Mesendoderm (in vitro differentiated cells): ENCODE results near the gene CDK14.

ENCODE experiments used
- DNase-seq: peaks from one replicate; pipeline ENCODE4 v3.0.0; 2013
- H2AK5ac ChIP-seq: 2 replicates; pipeline ENCODE4 v1.6.1; 2013; ENCODE audit warnings: low read length, inconsistent platforms
- H2BK120ac ChIP-seq: 2 replicates; pipeline ENCODE4 v1.6.1; 2013; ENCODE audit warnings: low read depth, mild to moderate bottlenecking, low read length, moderate library complexity, mixed read lengths
- H2BK15ac ChIP-seq: replicated peaks from 2 replicates; pipeline ENCODE4 v1.6.1; 2013; ENCODE audit warnings: low read depth, mild to moderate bottlenecking, moderate library complexity
- H2BK5ac ChIP-seq: 2 replicates; pipeline ENCODE4 v1.6.1; 2013; ENCODE audit warnings: low read length, inconsistent platforms
- H3K18ac ChIP-seq: 2 replicates; pipeline ENCODE4 v1.6.1; 2013; ENCODE audit warnings: mild to moderate bottlenecking, low read length, mixed read lengths
- H3K23ac ChIP-seq: one replicate; pipeline ENCODE4 v1.6.1; 2013; ENCODE audit warnings: low read length
- H3K27ac ChIP-seq: 2 replicates; pipeline ENCODE4 v1.5.1; 2013; ENCODE audit warnings: low read depth, mild to moderate bottlenecking, inconsistent platforms, low read length, moderate library complexity
- H3K27me3 ChIP-seq: 2 replicates; pipeline ENCODE4 v1.6.1; 2013; ENCODE audit warnings: low read length, control low read depth, mild to moderate bottlenecking, inconsistent platforms; ENCODE audit not compliant: insufficient read depth, poor library complexity
- H3K36me3 ChIP-seq: 2 replicates; pipeline ENCODE4 v1.6.1; 2013; ENCODE audit warnings: low read length, inconsistent platforms; ENCODE audit not compliant: control insufficient read depth, insufficient read depth
- H3K4ac ChIP-seq: one replicate; pipeline ENCODE4 v1.6.1; 2013; ENCODE audit warnings: low read depth, mild to moderate bottlenecking, low read length, moderate library complexity
- H3K4me1 ChIP-seq: 2 replicates; pipeline ENCODE4 v1.6.1; 2013; ENCODE audit warnings: low read depth, low read length, inconsistent platforms; ENCODE audit not compliant: control insufficient read depth
- H3K4me2 ChIP-seq: 2 replicates; pipeline ENCODE4 v1.6.1; 2013; ENCODE audit warnings: low read length
- H3K4me3 ChIP-seq: 2 replicates; pipeline ENCODE4 v1.5.1; 2013; ENCODE audit warnings: mild to moderate bottlenecking, low read length
- H3K56ac ChIP-seq: one replicate; pipeline ENCODE4 v1.6.1; 2013; ENCODE audit warnings: low read length
- H3K79me1 ChIP-seq: 2 replicates; pipeline ENCODE4 v1.6.1; 2013; ENCODE audit warnings: low read length, inconsistent platforms
- H3K79me2 ChIP-seq: 2 replicates; pipeline ENCODE4 v1.6.1; 2013; ENCODE audit warnings: mild to moderate bottlenecking, low read length; ENCODE audit not compliant: control insufficient read depth, insufficient read depth
- H3K9ac ChIP-seq: 2 replicates; pipeline ENCODE4 v1.6.1; 2013; ENCODE audit warnings: low read length, inconsistent platforms
- H4K5ac ChIP-seq: one replicate; pipeline ENCODE4 v1.6.1; 2013; ENCODE audit warnings: low read length
- H4K8ac ChIP-seq: one replicate; pipeline ENCODE4 v1.6.1; 2013; ENCODE audit warnings: low read depth, mild to moderate bottlenecking, control low read depth, low read length, moderate library complexity
- WGBS: extraction: QIAGEN DNeasy Blood & Tissue Kit; methylation state at CpG from one replicate; pipeline ENCODE4 v1.1.7; 2013; ENCODE audit warnings: low lambda C conversion rate, missing lambda C conversion rate; ENCODE audit not compliant: insufficient coverage; ENCODE audit errors: extremely low coverage; 5-methylcytosine and 5-hydroxymethylcytosine counted together

Gene CDK14

GRCh38 chr7:90839316-90839715 is 243.2 kb downstream of the CDK14 start:
- H4K8ac ChIP-seq = no peak overlapping the region
- no peaks in the 10 kb centered on the region for H3K79me1 ChIP-seq
- no peak overlapping the region for H4K5ac ChIP-seq
- DNase-seq = no peak
- H3K27me3 ChIP-seq = no peaks in the 10 kb centered on the region
- no peak overlapping the region for H3K4me3 ChIP-seq
- H3K79me2 ChIP-seq = no peaks in the 10 kb centered on the region
- H2BK120ac ChIP-seq = no peak overlapping the region
- no peak overlapping the region for H3K18ac ChIP-seq
- no peak overlapping the region for H2AK5ac ChIP-seq
- no peaks in the 10 kb centered on the region for H3K4me1 ChIP-seq
- H3K27ac ChIP-seq = no peak overlapping the region
- no peak overlapping the region for H3K23ac ChIP-seq
- no peak overlapping the region for H3K4ac ChIP-seq
- H2BK15ac ChIP-seq = no peak overlapping the region
- no peak overlapping the region for H3K9ac ChIP-seq
- H3K4me2 ChIP-seq = no peak overlapping the region
- WGBS = no CpG with 5 or more reads among the region's 1 CpG
- H3K56ac ChIP-seq = no peak overlapping the region
- H3K36me3 ChIP-seq = no peaks in the 10 kb centered on the region
- no peak overlapping the region for H2BK5ac ChIP-seq

DNA sequence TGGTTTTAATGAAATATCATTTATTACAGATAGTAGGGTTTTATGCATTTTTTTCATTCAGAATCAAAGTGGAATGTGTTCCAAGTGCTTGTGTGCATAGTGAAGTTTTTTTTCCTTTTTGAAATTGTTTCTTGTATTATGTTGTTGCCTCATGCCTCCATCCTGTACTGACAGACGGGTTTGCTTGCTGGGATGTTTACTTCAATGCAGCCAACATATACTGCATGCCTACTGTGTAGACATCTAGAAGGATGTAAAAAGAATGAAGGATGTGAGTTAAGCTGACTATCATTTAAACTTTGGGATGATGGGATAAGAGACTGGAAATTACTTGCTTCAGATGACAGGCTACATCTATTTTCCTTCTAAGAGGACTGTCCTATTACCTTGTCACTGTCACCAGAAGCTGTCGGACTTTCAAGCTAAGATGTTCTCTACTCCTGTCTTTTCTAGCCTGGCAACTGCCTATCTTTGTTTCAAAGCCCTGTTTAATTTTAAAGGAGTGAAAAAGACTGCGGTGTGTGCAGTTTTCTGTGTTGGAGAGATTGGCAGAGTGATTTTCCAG is 243.7 kb downstream of the CDK14 start:
- no CpG with 5 or more reads among the region's 3 CpGs for WGBS
- Histone ChIP-seq H3K4me3 (no peak overlapping the region), H3K36me3 (no peaks in the 10 kb centered on the region), H3K4me1 (no peaks in the 10 kb centered on the region), H2BK120ac (no peak overlapping the region), H2BK15ac (no peak overlapping the region), H2BK5ac (no peak overlapping the region), H4K8ac (no peak overlapping the region), H3K4me2 (no peak overlapping the region), H2AK5ac (no peak overlapping the region), H3K79me2 (no peaks in the 10 kb centered on the region), H3K4ac (no peak overlapping the region), H3K27me3 (no peaks in the 10 kb centered on the region), H4K5ac (no peak overlapping the region), H3K56ac (no peak overlapping the region), H3K27ac (no peak overlapping the region), H3K9ac (no peak overlapping the region), H3K18ac (no peak overlapping the region), H3K23ac (no peak overlapping the region), H3K79me1 (no peaks in the 10 kb centered on the region)
- no peak for DNase-seq

DNA sequence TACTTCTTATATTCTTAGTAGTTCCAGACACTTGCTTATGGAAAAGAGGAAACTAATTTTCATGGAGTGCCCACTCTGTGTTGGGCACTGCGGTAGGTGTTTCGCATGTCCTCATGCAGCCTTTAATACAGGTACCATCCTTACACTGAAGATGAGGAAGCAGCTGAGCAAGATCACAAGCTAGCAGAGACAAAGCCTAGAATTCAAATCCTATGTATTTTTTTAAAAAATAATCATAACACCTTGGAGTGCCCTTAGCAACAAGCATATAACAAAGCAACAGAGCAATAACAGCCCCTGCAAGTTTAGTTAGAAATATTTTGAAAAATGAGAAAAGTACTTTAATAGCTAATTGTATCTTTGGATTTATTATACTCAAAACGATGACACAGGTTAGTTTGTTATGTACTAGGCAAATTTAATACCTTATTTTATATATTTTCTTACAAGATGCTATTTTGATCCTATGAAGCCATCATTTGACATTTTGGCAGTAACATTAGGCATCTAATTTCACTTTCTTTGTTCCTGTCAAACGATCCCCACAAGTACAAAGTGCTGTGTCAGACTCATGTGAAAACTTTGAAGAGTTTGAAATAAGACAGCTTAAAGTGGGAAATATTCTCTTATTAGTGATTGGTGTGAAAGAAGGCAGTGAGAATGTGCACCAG is 245.8 kb downstream of the CDK14 start:
- no CpG with 5 or more reads among the region's 4 CpGs for WGBS
- no peak for DNase-seq
- H3K56ac ChIP-seq = no peak overlapping the region

GRCh38 chr7:90842430-90842788 is 246.3 kb downstream of the CDK14 start:
- no peak overlapping the region for H4K8ac ChIP-seq
- no peaks in the 10 kb centered on the region for H3K27me3 ChIP-seq
- DNase-seq = no peak
- no peaks in the 10 kb centered on the region for H3K4me1 ChIP-seq
- H2BK5ac ChIP-seq = no peak overlapping the region
- H2BK15ac ChIP-seq = no peak overlapping the region
- H3K18ac ChIP-seq = no peak overlapping the region
- H3K4me2 ChIP-seq = no peak overlapping the region
- no peak overlapping the region for H3K4me3 ChIP-seq
- H3K4ac ChIP-seq = no peak overlapping the region
- H3K36me3 ChIP-seq = no peaks in the 10 kb centered on the region
- no peaks in the 10 kb centered on the region for H3K79me1 ChIP-seq
- H3K23ac ChIP-seq = no peak overlapping the region
- H2BK120ac ChIP-seq = no peak overlapping the region
- WGBS = no CpG with 5 or more reads among the region's 4 CpGs
- H3K27ac ChIP-seq = no peak overlapping the region
- H3K56ac ChIP-seq = no peak overlapping the region
- no peak overlapping the region for H3K9ac ChIP-seq
- H2AK5ac ChIP-seq = no peak overlapping the region
- no peak overlapping the region for H4K5ac ChIP-seq
- no peaks in the 10 kb centered on the region for H3K79me2 ChIP-seq

More for the DNA sequence above, 245.8 kb downstream of the CDK14 start:
- Histone ChIP-seq H2BK5ac (no peak overlapping the region), H3K79me1 (no peaks in the 10 kb centered on the region), H3K18ac (no peak overlapping the region), H4K5ac (no peak overlapping the region), H3K4me3 (no peak overlapping the region), H2BK120ac (no peak overlapping the region), H3K23ac (no peak overlapping the region), H3K27ac (no peak overlapping the region), H3K27me3 (no peaks in the 10 kb centered on the region), H2AK5ac (no peak overlapping the region), H3K79me2 (no peaks in the 10 kb centered on the region), H3K9ac (no peak overlapping the region), H3K4me2 (no peak overlapping the region), H3K4ac (no peak overlapping the region), H3K4me1 (no peaks in the 10 kb centered on the region), H4K8ac (no peak overlapping the region), H2BK15ac (no peak overlapping the region), H3K36me3 (no peaks in the 10 kb centered on the region)

GRCh38 chr7:90843472-90843871 is 247.4 kb downstream of the CDK14 start:
- Histone ChIP-seq H2AK5ac (no peak overlapping the region), H3K79me1 (no peaks in the 10 kb centered on the region), H3K18ac (no peak overlapping the region), H4K8ac (no peak overlapping the region), H2BK15ac (no peak overlapping the region), H2BK120ac (no peak overlapping the region), H3K9ac (no peak overlapping the region), H3K79me2 (no peaks in the 10 kb centered on the region), H2BK5ac (no peak overlapping the region), H3K27me3 (no peaks in the 10 kb centered on the region), H3K23ac (no peak overlapping the region), H3K4me2 (no peak overlapping the region), H3K27ac (no peak overlapping the region), H4K5ac (no peak overlapping the region), H3K36me3 (no peaks in the 10 kb centered on the region), H3K4me1 (no peaks in the 10 kb centered on the region), H3K4me3 (no peak overlapping the region), H3K4ac (no peak overlapping the region), H3K56ac (no peak overlapping the region)
- DNase-seq = no peak

DNA sequence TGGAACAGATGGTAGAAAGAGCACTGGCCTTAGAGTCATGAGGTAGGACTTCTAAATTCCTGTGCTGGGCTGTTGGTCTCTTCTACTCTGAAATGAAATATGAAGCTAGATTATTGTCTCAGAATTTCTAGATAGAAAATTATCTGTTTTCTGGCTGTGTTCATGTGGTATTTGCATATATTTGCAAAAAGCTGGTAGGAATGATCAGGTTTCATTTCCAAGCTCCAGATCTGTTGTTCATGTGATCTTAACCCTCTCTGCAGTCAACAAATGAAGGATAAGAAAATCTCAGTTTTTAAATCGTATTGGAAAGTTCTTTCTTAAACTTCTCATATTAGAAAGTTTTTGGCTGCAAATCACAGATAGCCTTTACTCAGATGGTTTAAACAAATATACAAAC is 248.3 kb downstream of the CDK14 start:
- Histone ChIP-seq H3K23ac (no peak overlapping the region), H2BK15ac (no peak overlapping the region), H4K5ac (no peak overlapping the region), H2AK5ac (no peak overlapping the region), H3K4me1 (no peaks in the 10 kb centered on the region), H3K4ac (no peak overlapping the region), H3K27ac (no peak overlapping the region), H2BK5ac (no peak overlapping the region), H3K4me3 (no peak overlapping the region), H3K4me2 (no peak overlapping the region), H3K27me3 (no peaks in the 10 kb centered on the region), H3K9ac (no peak overlapping the region), H4K8ac (no peak overlapping the region), H3K79me1 (no peaks in the 10 kb centered on the region), H3K18ac (no peak overlapping the region), H2BK120ac (no peak overlapping the region), H3K79me2 (no peaks in the 10 kb centered on the region), H3K36me3 (no peaks in the 10 kb centered on the region), H3K56ac (no peak overlapping the region)
- DNase-seq = no peak
- no CpG with 5 or more reads among the region's 1 CpG for WGBS
